Neural progenitor cell (in vitro differentiated cells): ENCODE measurements around the gene GBA3. TPM values are rescaled to one million over a fixed set of nuclear protein-coding genes. Genes with fewer than 3 reads are reported as not detected.

Experiments
- DNase-seq: peaks from one replicate; pipeline ENCODE4 v3.0.0-alpha.2; 2016; ENCODE audit warnings: low spot score
- H2AFZ ChIP-seq: fragments of 200-600 bp; sonication (generic); replicated peaks from 2 replicates; pipeline ENCODE4 v1.6.1; 2016; ENCODE audit warnings: antibody characterized with exemption
- H3F3A ChIP-seq: fragments of 200-600 bp; sonication (generic); 2 replicates; pipeline ENCODE4 v1.6.1; 2016; ENCODE audit warnings: antibody characterized with exemption, low read depth
- H3K27ac ChIP-seq: fragments of 200-600 bp; sonication (generic); 2 replicates; pipeline ENCODE4 v1.5.1; 2016; ENCODE audit warnings: mild to moderate bottlenecking
- H3K27me3 ChIP-seq: fragments of 200-600 bp; sonication (generic); 2 replicates; pipeline ENCODE4 v1.6.1; 2016; ENCODE audit warnings: mild to moderate bottlenecking, moderate library complexity
- H3K36me3 ChIP-seq: fragments of 200-600 bp; sonication (generic); 2 replicates; pipeline ENCODE4 v1.5.1; 2016
- H3K4me1 ChIP-seq: fragments of 200-600 bp; sonication (generic); 2 replicates; pipeline ENCODE4 v1.6.1; 2016; ENCODE audit warnings: mixed run types
- H3K4me2 ChIP-seq: fragments of 200-600 bp; sonication (generic); 2 replicates; pipeline ENCODE4 v1.6.1; 2016
- H3K4me3 ChIP-seq: fragments of 200-600 bp; sonication (generic); 2 replicates; pipeline ENCODE4 v1.5.1; 2016
- H3K79me2 ChIP-seq: fragments of 200-600 bp; sonication (generic); 2 replicates; pipeline ENCODE4 v1.6.1; 2016; ENCODE audit warnings: low read depth
- H3K9ac ChIP-seq: fragments of 200-600 bp; sonication (generic); 2 replicates; pipeline ENCODE4 v1.6.1; 2016
- H3K9me3 ChIP-seq: fragments of 200-600 bp; sonication (generic); 2 replicates; pipeline ENCODE4 v1.5.1; 2016; ENCODE audit warnings: low read depth
- H4K20me1 ChIP-seq: fragments of 200-600 bp; sonication (generic); 2 replicates; pipeline ENCODE4 v1.6.1; 2016; ENCODE audit warnings: low read depth
- H3K27ac Mint-ChIP-seq: 3 replicates; pipeline ENCODE4 v1.8.0; 2021; ENCODE audit warnings: mixed read lengths
- H3K27me3 Mint-ChIP-seq: 2 replicates; pipeline ENCODE4 v1.8.0; 2022; ENCODE audit warnings: low read depth, mild to moderate bottlenecking, inconsistent platforms, moderate library complexity, mixed read lengths; ENCODE audit not compliant: insufficient read depth
- H3K36me3 Mint-ChIP-seq: 3 replicates; pipeline ENCODE4 v1.8.0; 2021; ENCODE audit warnings: mixed read lengths
- H3K4me1 Mint-ChIP-seq: 3 replicates; pipeline ENCODE4 v1.8.0; 2021; ENCODE audit warnings: mixed read lengths
- H3K4me3 Mint-ChIP-seq: 3 replicates; pipeline ENCODE4 v1.8.0; 2021; ENCODE audit warnings: mild to moderate bottlenecking, moderate library complexity, mixed read lengths
- H3K9me3 Mint-ChIP-seq: 3 replicates; pipeline ENCODE4 v1.8.0; 2020; ENCODE audit warnings: mixed read lengths
- EZH2 ChIP-seq: fragments of 200-600 bp; sonication (generic); IDR thresholded peaks from 2 replicates; pipeline ENCODE4 v1.6.1; 2017; ENCODE audit warnings: antibody characterized with exemption, mild to moderate bottlenecking, moderate library complexity
- EZH2phosphoT487 ChIP-seq: fragments of 200-600 bp; sonication (generic); IDR thresholded peaks from 2 replicates; pipeline ENCODE4 v1.6.1; 2017; ENCODE audit warnings: antibody characterized with exemption
- total RNA-seq: library from RNA; depleted of rRNA; stranded (reverse); fragments of >200 nt; gene quantifications from 2 replicates; pipeline ENCODE4 v1.2.3, GENCODE V29; 2015; ENCODE audit warnings: low replicate concordance
- TF ChIP-seq, protein P1 (sequence below): fragments of 200-600 bp; sonication (generic); IDR thresholded peaks from 2 replicates; pipeline ENCODE4 v1.5.1; 2017; ENCODE audit warnings: antibody characterized with exemption, mild to moderate bottlenecking

The GBA3 gene
- total RNA-seq, 1 donor from 2014 or later, result not detected

DNA sequence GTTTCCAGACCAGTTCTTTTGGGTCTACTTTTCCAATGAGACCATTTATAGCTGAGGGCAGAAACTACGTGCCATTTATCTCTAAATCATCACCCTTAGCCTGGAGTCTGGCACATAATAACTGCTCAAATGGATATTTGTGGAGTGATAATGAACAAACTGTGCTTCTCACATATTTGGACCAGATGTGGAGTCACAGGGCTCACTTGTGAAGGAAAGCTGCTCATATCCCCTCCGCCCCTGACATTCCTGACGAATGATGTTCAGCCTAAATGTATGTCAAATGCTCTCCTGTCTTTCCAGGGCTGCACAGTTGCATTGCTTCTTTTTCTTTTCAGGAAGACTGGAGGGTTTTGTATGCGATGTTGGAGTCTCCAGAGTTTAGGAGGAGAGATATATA, 110.1 kb downstream of the GBA3 start:
- H3K9me3 Mint-ChIP-seq, result no peaks in the 10 kb centered on the region
- H3K27ac Mint-ChIP-seq, result no peak overlapping the region
- Histone ChIP-seq H3K9ac (no peak overlapping the region), H3K4me3 (no peak overlapping the region), H4K20me1 (no peaks in the 10 kb centered on the region), H2AFZ (no peak overlapping the region), H3K9me3 (no peaks in the 10 kb centered on the region), H3K27ac (no peak overlapping the region), H3F3A (no peaks in the 10 kb centered on the region), H3K79me2 (no peaks in the 10 kb centered on the region), H3K27me3 (no peaks in the 10 kb centered on the region), H3K4me2 (no peak overlapping the region), H3K36me3 (no peaks in the 10 kb centered on the region), H3K4me1 (no peaks in the 10 kb centered on the region)
- H3K4me1 Mint-ChIP-seq, result no peaks in the 10 kb centered on the region
- no peaks in the 10 kb centered on the region for H3K36me3 Mint-ChIP-seq
- no peak overlapping the region for H3K4me3 Mint-ChIP-seq
- TF ChIP-seq, protein P1, sequence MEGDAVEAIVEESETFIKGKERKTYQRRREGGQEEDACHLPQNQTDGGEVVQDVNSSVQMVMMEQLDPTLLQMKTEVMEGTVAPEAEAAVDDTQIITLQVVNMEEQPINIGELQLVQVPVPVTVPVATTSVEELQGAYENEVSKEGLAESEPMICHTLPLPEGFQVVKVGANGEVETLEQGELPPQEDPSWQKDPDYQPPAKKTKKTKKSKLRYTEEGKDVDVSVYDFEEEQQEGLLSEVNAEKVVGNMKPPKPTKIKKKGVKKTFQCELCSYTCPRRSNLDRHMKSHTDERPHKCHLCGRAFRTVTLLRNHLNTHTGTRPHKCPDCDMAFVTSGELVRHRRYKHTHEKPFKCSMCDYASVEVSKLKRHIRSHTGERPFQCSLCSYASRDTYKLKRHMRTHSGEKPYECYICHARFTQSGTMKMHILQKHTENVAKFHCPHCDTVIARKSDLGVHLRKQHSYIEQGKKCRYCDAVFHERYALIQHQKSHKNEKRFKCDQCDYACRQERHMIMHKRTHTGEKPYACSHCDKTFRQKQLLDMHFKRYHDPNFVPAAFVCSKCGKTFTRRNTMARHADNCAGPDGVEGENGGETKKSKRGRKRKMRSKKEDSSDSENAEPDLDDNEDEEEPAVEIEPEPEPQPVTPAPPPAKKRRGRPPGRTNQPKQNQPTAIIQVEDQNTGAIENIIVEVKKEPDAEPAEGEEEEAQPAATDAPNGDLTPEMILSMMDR, result no peak
- no peak for TF ChIP-seq EZH2phosphoT487
- TF ChIP-seq EZH2, result no peak
- peaks cover 3% of the 10 kb centered on the region for H3K27me3 Mint-ChIP-seq
- DNase-seq, result no peak

DNA sequence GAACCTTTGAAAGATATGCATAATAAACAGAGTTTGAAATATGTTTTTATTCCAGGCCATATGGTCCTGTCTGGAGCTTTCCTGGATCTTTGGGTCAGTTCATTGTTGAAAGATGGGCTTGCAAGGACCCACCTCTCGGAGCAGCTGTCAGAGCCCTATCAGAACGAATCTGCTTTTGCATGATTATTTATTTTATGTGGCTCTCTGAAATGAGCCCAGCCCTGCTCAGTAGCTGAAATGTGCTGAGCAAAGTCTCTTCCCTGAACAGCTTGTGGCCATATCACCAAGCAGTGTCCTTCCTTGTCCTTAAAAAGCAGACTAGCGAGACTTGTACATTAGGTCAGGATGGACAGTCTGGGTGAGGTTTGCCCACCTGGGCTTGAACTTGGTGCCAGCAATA, 110.8 kb downstream of the GBA3 start:
- H3K4me3 ChIP-seq, result no peak overlapping the region
- H3K79me2 ChIP-seq, result no peaks in the 10 kb centered on the region
- H3K4me2 ChIP-seq, result no peak overlapping the region
- no peaks in the 10 kb centered on the region for H3K9me3 ChIP-seq
- H3K27me3 ChIP-seq, result no peaks in the 10 kb centered on the region
- no peaks in the 10 kb centered on the region for H4K20me1 ChIP-seq
- H3K27ac Mint-ChIP-seq, result no peak overlapping the region
- no peaks in the 10 kb centered on the region for H3K4me1 ChIP-seq
- H3K4me3 Mint-ChIP-seq, result no peak overlapping the region
- H3K9me3 Mint-ChIP-seq, result no peaks in the 10 kb centered on the region
- TF ChIP-seq, protein P1, result no peak
- TF ChIP-seq EZH2phosphoT487 (no peak), EZH2 (no peak)
- H3K27ac ChIP-seq, result no peak overlapping the region
- H2AFZ ChIP-seq, result no peak overlapping the region
- no peaks in the 10 kb centered on the region for H3K36me3 Mint-ChIP-seq
- no peaks in the 10 kb centered on the region for H3K4me1 Mint-ChIP-seq
- no peak overlapping the region for H3K9ac ChIP-seq
- no peaks in the 10 kb centered on the region for H3K36me3 ChIP-seq
- H3K27me3 Mint-ChIP-seq, result peaks cover 3% of the 10 kb centered on the region
- DNase-seq, result no peak
- no peaks in the 10 kb centered on the region for H3F3A ChIP-seq

DNA sequence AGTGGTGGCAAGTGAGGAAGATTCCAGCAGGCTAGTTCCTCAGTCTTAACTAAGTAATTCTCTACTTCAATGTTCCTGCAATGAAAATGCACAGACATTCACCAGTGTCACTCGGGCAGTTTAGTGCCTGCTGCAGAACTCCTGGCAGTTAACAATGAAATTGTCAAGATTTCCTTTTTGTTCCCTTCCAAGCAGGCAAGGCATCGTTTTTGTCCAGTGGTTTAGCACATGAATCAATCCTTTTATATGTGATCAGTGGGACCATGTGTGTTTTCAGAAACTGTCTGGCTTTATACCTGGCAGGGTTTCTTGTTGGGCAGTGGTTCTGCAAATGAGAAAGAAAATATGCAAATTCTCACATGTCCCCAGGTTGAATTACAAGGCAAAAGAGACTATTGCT, 122.2 kb downstream of the GBA3 start:
- Histone ChIP-seq H3K79me2 (no peaks in the 10 kb centered on the region), H4K20me1 (no peaks in the 10 kb centered on the region), H3K27me3 (no peaks in the 10 kb centered on the region), H3F3A (no peaks in the 10 kb centered on the region), H3K4me3 (no peak overlapping the region), H3K9me3 (no peaks in the 10 kb centered on the region), H3K9ac (no peak overlapping the region), H3K36me3 (no peaks in the 10 kb centered on the region), H3K4me2 (no peak overlapping the region), H2AFZ (no peak overlapping the region), H3K27ac (no peak overlapping the region), H3K4me1 (no peaks in the 10 kb centered on the region)
- Mint-ChIP-seq H3K4me1 (no peaks in the 10 kb centered on the region), H3K4me3 (no peak overlapping the region), H3K27ac (no peak overlapping the region), H3K27me3 (peaks cover 2% of the 10 kb centered on the region), H3K9me3 (peaks cover 2% of the 10 kb centered on the region), H3K36me3 (no peaks in the 10 kb centered on the region)
- TF ChIP-seq, protein P1, result no peak
- TF ChIP-seq EZH2 (no peak), EZH2phosphoT487 (no peak)
- DNase-seq, result no peak

DNA sequence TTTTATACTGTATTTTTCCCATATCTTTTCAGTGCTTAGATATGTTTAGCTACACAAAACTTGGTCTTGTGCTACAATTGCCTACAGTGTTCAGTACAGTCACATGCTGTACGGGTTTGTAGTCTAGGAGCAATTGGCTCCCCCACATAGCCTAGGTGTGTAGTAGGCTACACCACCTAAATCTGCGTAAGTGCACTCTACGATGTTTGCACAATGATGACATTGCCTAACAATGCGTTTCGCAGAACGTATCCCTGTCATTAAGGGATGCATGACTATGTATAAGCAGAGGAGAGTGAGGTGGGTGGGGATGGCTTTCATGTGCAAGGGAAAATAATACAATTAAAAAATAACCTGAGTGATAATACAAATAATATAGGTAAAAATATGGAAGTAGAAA, 131.4 kb downstream of the GBA3 start:
- Mint-ChIP-seq H3K27me3 (no peaks in the 10 kb centered on the region), H3K4me3 (no peak overlapping the region), H3K4me1 (no peaks in the 10 kb centered on the region), H3K36me3 (no peaks in the 10 kb centered on the region), H3K27ac (no peak overlapping the region), H3K9me3 (no peaks in the 10 kb centered on the region)
- DNase-seq, result no peak
- H3K4me3 ChIP-seq, result no peak overlapping the region
- H3K36me3 ChIP-seq, result no peaks in the 10 kb centered on the region
- no peaks in the 10 kb centered on the region for H3K4me1 ChIP-seq
- no peaks in the 10 kb centered on the region for H4K20me1 ChIP-seq
- no peaks in the 10 kb centered on the region for H3K79me2 ChIP-seq
- no peaks in the 10 kb centered on the region for H3K9me3 ChIP-seq
- no peak overlapping the region for H3K9ac ChIP-seq
- H3K27ac ChIP-seq, result no peak overlapping the region
- H3F3A ChIP-seq, result no peaks in the 10 kb centered on the region
- TF ChIP-seq, protein P1, result no peak
- no peak for TF ChIP-seq EZH2
- no peak for TF ChIP-seq EZH2phosphoT487
- H2AFZ ChIP-seq, result no peak overlapping the region
- no peak overlapping the region for H3K4me2 ChIP-seq
- H3K27me3 ChIP-seq, result no peaks in the 10 kb centered on the region
